ENCODE results near the gene CCDC9B.
A peak's percentile ranks its signal among the peaks of the same experiment; 100 is the strongest.

The CCDC9B gene

GRCh38 chr15:40325700-40326099, 15.0 kb downstream of the CCDC9B start:
- no peak for DNase-seq

- no peak for DNase-seq
Measured at GRCh38 chr15:40325188-40325587, 15.6 kb downstream of the CCDC9B start.

- DNase-seq = no peak
Measured at GRCh38 chr15:40323953-40324937, 16.5 kb downstream of the CCDC9B start.

- DNase-seq = peak; percentile 67 to 89
Measured at GRCh38 chr15:40323239-40323952, 17.3 kb downstream of the CCDC9B start, which contains the start of gene INAFM2. INAFM2 (plus strand) TSS chr15:40323692; CDS start chr15:40324056, 364 bp downstream.

- DNase-seq = no peak
Measured at GRCh38 chr15:40322531-40323238, 18.1 kb downstream of the CCDC9B start.

- peak in 1 of 2 experiments; percentile 43 for DNase-seq
Measured at GRCh38 chr15:40320931-40321371, 19.8 kb downstream of the CCDC9B start.

GRCh38 chr15:40320409-40320808, 20.3 kb downstream of the CCDC9B start:
- DNase-seq = no peak

GRCh38 chr15:40317580-40317979, 23.2 kb downstream of the CCDC9B start:
- DNase-seq = no peak

GRCh38 chr15:40316931-40317330, 23.8 kb downstream of the CCDC9B start:
- DNase-seq = no peak

GRCh38 chr15:40314723-40315276, 25.9 kb downstream of the CCDC9B start:
- no peak for DNase-seq

GRCh38 chr15:40313531-40314398, 27.0 kb downstream of the CCDC9B start:
- DNase-seq = peak in 1 of 2 experiments; percentile 63

GRCh38 chr15:40312370-40313158, 28.2 kb downstream of the CCDC9B start:
- no peak for DNase-seq

GRCh38 chr15:40310993-40311392, 29.7 kb downstream of the CCDC9B start:
- DNase-seq = no peak

GRCh38 chr15:40310001-40310959, 30.5 kb downstream of the CCDC9B start:
- no peak for DNase-seq

- no peak for DNase-seq
Measured at GRCh38 chr15:40309344-40309862, 31.3 kb downstream of the CCDC9B start.

- no peak for DNase-seq
Measured at GRCh38 chr15:40307421-40308211, 33.1 kb downstream of the CCDC9B start, which contains the start of gene PLCB2. PLCB2 (minus strand) TSS chr15:40307935; CDS start chr15:40307672, 263 bp downstream.

GRCh38 chr15:40306908-40307307, 33.8 kb downstream of the CCDC9B start:
- no peak for DNase-seq

- no peak for DNase-seq
Measured at GRCh38 chr15:40306371-40306770, 34.4 kb downstream of the CCDC9B start.
